Fibroblast of pulmonary artery (primary cell): ENCODE data around the gene TWIST1.

Experiments used
- DNase-seq: peaks from one replicate; pipeline ENCODE4 v3.0.0-alpha.2; 2010; ENCODE audit warnings: low read depth
- H3K4me3 ChIP-seq: replicated peaks from 2 replicates; pipeline ENCODE4 v1.5.1; 2011; ENCODE audit warnings: low read depth, mild to moderate bottlenecking, control low read depth, low read length, moderate library complexity
- TF ChIP-seq, protein P1 (sequence below): IDR thresholded peaks from 2 replicates; pipeline ENCODE4 v1.5.1; 2011; ENCODE audit warnings: mild to moderate bottlenecking, control low read depth, low read length, inconsistent platforms; ENCODE audit errors: missing control alignments

TWIST1 gene

GRCh38 chr7:19119372-19119771 is 1.9 kb upstream of the TWIST1 start:
- TF ChIP-seq, protein P1, sequence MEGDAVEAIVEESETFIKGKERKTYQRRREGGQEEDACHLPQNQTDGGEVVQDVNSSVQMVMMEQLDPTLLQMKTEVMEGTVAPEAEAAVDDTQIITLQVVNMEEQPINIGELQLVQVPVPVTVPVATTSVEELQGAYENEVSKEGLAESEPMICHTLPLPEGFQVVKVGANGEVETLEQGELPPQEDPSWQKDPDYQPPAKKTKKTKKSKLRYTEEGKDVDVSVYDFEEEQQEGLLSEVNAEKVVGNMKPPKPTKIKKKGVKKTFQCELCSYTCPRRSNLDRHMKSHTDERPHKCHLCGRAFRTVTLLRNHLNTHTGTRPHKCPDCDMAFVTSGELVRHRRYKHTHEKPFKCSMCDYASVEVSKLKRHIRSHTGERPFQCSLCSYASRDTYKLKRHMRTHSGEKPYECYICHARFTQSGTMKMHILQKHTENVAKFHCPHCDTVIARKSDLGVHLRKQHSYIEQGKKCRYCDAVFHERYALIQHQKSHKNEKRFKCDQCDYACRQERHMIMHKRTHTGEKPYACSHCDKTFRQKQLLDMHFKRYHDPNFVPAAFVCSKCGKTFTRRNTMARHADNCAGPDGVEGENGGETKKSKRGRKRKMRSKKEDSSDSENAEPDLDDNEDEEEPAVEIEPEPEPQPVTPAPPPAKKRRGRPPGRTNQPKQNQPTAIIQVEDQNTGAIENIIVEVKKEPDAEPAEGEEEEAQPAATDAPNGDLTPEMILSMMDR, result no peak
- no peak for DNase-seq
- H3K4me3 ChIP-seq, result no peak overlapping the region

- TF ChIP-seq, protein P1, result no peak
- no peak for DNase-seq
- peak overlapping the region; percentile 96 for H3K4me3 ChIP-seq
Measured at GRCh38 chr7:19118636-19119371, 1.4 kb upstream of the TWIST1 start.

- H3K4me3 ChIP-seq, result peak overlapping the region; percentile 96
- TF ChIP-seq, protein P1, result peak; percentile 27
Measured at GRCh38 chr7:19117870-19118608, 603 bp upstream of the TWIST1 start.

DNA sequence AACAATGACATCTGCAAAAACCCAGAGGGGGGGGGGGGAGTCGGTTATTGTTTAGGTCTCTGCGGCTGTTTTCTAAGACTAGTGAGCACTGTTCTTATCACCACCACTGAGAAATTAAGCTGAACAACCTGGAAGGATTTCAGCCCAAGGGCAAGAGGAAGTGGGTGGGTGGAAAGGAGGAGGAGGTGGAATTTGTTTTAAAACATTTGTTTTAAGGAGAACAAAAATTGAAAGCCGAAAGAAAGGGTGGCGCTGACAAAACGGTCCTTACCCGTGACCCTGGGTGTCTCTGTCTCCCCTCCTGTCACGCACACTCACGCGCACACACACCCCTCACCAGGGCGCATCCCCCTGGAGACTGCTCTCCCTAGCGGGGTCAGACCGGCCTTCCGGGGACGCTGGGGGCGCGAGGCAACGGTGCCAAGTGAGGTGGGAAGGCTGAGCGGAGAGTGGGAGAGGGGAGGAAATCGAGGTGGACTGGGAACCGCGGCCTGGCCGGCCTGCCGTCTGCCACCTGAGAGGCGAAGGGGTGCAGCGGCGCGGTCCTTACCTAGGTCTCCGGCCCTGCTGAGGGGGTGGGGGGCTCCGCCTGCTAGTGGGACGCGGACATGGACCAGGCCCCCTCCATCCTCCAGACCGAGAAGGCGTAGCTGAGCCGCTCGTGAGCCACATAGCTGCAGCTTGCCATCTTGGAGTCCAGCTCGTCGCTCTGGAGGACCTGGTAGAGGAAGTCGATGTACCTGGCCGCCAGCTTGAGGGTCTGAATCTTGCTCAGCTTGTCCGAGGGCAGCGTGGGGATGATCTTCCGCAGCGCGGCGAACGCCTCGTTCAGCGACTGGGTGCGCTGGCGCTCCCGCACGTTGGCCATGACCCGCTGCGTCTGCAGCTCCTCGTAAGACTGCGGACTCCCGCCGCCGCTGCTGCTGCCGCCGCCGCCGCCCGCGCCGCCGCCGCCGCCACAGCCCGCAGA is 1.0 kb downstream of the TWIST1 start:
- H3K4me3 ChIP-seq, result peak overlapping the region; percentile 96
- TF ChIP-seq, protein P1, result no peak
- DNase-seq, result peak; percentile 69

More at GRCh38 chr7:19117870-19118608, 603 bp upstream of the TWIST1 start:
- peak; percentile 28 for DNase-seq

GRCh38 chr7:19114551-19114855 is 2.9 kb downstream of the TWIST1 start:
- peak overlapping the region; percentile 96 for H3K4me3 ChIP-seq
- TF ChIP-seq, protein P1, result no peak
- peak; percentile 42 for DNase-seq

- DNase-seq, result peak; percentile 38
- TF ChIP-seq, protein P1, result no peak
- H3K4me3 ChIP-seq, result peak overlapping the region; percentile 96
Measured at GRCh38 chr7:19113855-19114550, 3.4 kb downstream of the TWIST1 start.
